K562 (cell line): Measurements from ENCODE around the gene RAPGEF5. TPM values are rescaled to one million over a fixed set of nuclear protein-coding genes. Genes with fewer than 3 reads are reported as not detected.

Source experiments
- ATAC-seq: fragments of 200-7000 bp; cut with Tn5 transposase; 3 replicates; pipeline ENCODE4 v1.9.1; 2020; ENCODE audit warnings: moderate library complexity
- BruUV-seq: library from RNA; stranded (reverse); fragments of 400-500 nt; replicated peaks from 2 replicates; lab custom pipeline; 2021; lab: Mats Ljungman, UMichigan
- CTCF ChIA-PET: fragments of 300-600 bp; formaldehyde crosslinking; extraction: SDS; loops from one replicate; lab custom pipeline; 2021; ENCODE audit warnings: low intra/inter-chr PET ratio; lab: Yijun Ruan, JAX
- POLR2A ChIA-PET: fragments of 300-600, 350-650 bp; sonication (Branson Sonifier 250); formaldehyde crosslinking; extraction: SDS; loops from one replicate; lab custom pipeline; 2021; ENCODE audit warnings: antibody characterized with exemption, inconsistent platforms; lab: Yijun Ruan, JAX
- DNase-seq, 4 experiments: peaks; one replicate each; pipeline versions ENCODE4 v3.0.0 to v3.0.0-alpha.2; 2011 to 2018; ENCODE audit warnings: low spot score in 3 of 4, mixed read lengths in 3 of 4; ENCODE audit errors: extremely low read depth in 1 of 4
- FAIRE-seq: peaks from 2 replicates; lab custom pipeline; 2011; peaks lifted over from hg19 to GRCh38; lab: Jason Lieb, UNC
- H2AFZ ChIP-seq: 2 replicates; pipeline ENCODE4 v1.6.0; 2011; ENCODE audit warnings: low read depth, low read length, control low read depth, inconsistent platforms
- H3K27ac ChIP-seq: fragments of 200-600 bp; 3 replicates; pipeline ENCODE4 v1.8.0; 2011; ENCODE audit warnings: low read depth, mild to moderate bottlenecking, control low read depth, inconsistent platforms, low read length, moderate library complexity, mixed read lengths; ENCODE audit errors: extremely low read depth
- H3K27me3 ChIP-seq, 2 experiments: fragments of 300-600 bp in 1 of 2; 2 replicates in 1 of 2; 3 replicates in 1 of 2; pipeline versions ENCODE4 v1.6.0 to v1.8.0; 2011; ENCODE audit warnings: inconsistent platforms in 2 of 2, low read length in 2 of 2, mild to moderate bottlenecking in 1 of 2, mixed read lengths in 1 of 2, moderate library complexity in 1 of 2; ENCODE audit not compliant: control insufficient read depth in 2 of 2, insufficient read depth in 2 of 2
- H3K36me3 ChIP-seq: fragments of 300-600 bp; 3 replicates; pipeline ENCODE4 v1.8.0; 2011; ENCODE audit warnings: mild to moderate bottlenecking, low read length, inconsistent platforms; ENCODE audit not compliant: control insufficient read depth, insufficient read depth
- H3K4me1 ChIP-seq, 2 experiments: fragments of 200-600 bp in 1 of 2; replicated peaks in 1 of 2; 2 replicates in 1 of 2; 3 replicates in 1 of 2; pipeline versions ENCODE4 v1.5.1 to v1.8.0; 2011; ENCODE audit warnings: inconsistent platforms in 2 of 2, low read length in 2 of 2, mild to moderate bottlenecking in 1 of 2, mixed read lengths in 1 of 2, moderate library complexity in 1 of 2; ENCODE audit not compliant: control insufficient read depth in 2 of 2, insufficient read depth in 2 of 2
- H3K4me2 ChIP-seq: 2 replicates; pipeline ENCODE4 v1.6.1; 2011; ENCODE audit warnings: low read length, control low read depth, inconsistent platforms, mixed read lengths; ENCODE audit not compliant: insufficient read depth
- H3K4me3 ChIP-seq: fragments of 200-600 bp; sonication (generic), shearing (Covaris generic); 2 replicates; pipeline ENCODE4 v1.5.1; 2016; ENCODE audit warnings: control low read depth, inconsistent platforms
- H3K79me2 ChIP-seq: fragments of 200-600 bp; 3 replicates; pipeline ENCODE4 v1.8.0; 2011; ENCODE audit warnings: low read length, inconsistent platforms; ENCODE audit not compliant: control insufficient read depth, insufficient read depth
- H3K9ac ChIP-seq, 2 experiments: 2 replicates each; pipeline versions ENCODE4 v1.6.0 to v1.6.1; 2011; ENCODE audit warnings: low read depth in 2 of 2, low read length in 2 of 2, control low read depth in 1 of 2, inconsistent platforms in 1 of 2, mild to moderate bottlenecking in 1 of 2, mixed read lengths in 1 of 2; ENCODE audit not compliant: insufficient read depth in 1 of 2
- H3K9me1 ChIP-seq: one replicate; pipeline ENCODE4 v1.6.0; 2011; ENCODE audit warnings: inconsistent platforms, mild to moderate bottlenecking, low read length, moderate library complexity; ENCODE audit not compliant: control insufficient read depth, insufficient read depth
- H3K9me3 ChIP-seq: replicated peaks from 2 replicates; pipeline ENCODE4 v1.5.1; 2011; ENCODE audit warnings: low read depth, low read length, inconsistent platforms; ENCODE audit not compliant: control insufficient read depth, insufficient read depth
- H4K20me1 ChIP-seq: replicated peaks from 2 replicates; pipeline ENCODE4 v1.6.1; 2011; ENCODE audit warnings: low read length, inconsistent platforms, mixed read lengths; ENCODE audit not compliant: control insufficient read depth, insufficient read depth
- FOXK1 ChIP-seq: sonication (generic); formaldehyde crosslinking; IDR thresholded peaks from 2 replicates; pipeline ENCODE4 v1.8.0; 2022; ENCODE audit warnings: missing genetic modification reagents, mild to moderate bottlenecking, borderline replicate concordance
- MAFF ChIP-seq: IDR thresholded peaks from 2 replicates; pipeline ENCODE4 v1.6.1; 2012; ENCODE audit warnings: low read length, improper control_type of control experiment
- MTF1 ChIP-seq: fragments of 250-450 bp; sonication (Bioruptor Pico); IDR thresholded peaks from 2 replicates; pipeline ENCODE4 v1.9.0; 2021; ENCODE audit warnings: moderate library complexity, mild to moderate bottlenecking, inconsistent platforms, borderline replicate concordance
- RBM22 ChIP-seq: fragments of 200-400 bp; formaldehyde crosslinking; IDR thresholded peaks from 2 replicates; pipeline ENCODE4 v1.6.1; 2018; ENCODE audit warnings: low read length, low read depth; ENCODE audit not compliant: poor library complexity, severe bottlenecking
- SP1 ChIP-seq: sonication (generic); formaldehyde crosslinking; IDR thresholded peaks from 2 replicates; pipeline ENCODE4 v1.8.1; 2022; ENCODE audit warnings: mild to moderate bottlenecking, missing genetic modification reagents
- TAF1 ChIP-seq: IDR thresholded peaks from 2 replicates; pipeline ENCODE4 v1.6.1; 2011; ENCODE audit warnings: mild to moderate bottlenecking, low read length, moderate library complexity; ENCODE audit not compliant: insufficient read depth, control insufficient read depth, severe bottlenecking; ENCODE audit errors: extremely low read depth
- TCF7L2 ChIP-seq: fragments of 150-350 bp; IDR thresholded peaks from 2 replicates; pipeline ENCODE4 v1.6.1; 2016; ENCODE audit warnings: low read depth, mild to moderate bottlenecking, low read length, moderate library complexity
- WHSC1 ChIP-seq: IDR thresholded peaks from one replicate; pipeline ENCODE4 v1.6.1; 2012; ENCODE audit warnings: low read length, control low read depth, inconsistent platforms
- ZNF384 ChIP-seq: IDR thresholded peaks from 2 replicates; pipeline ENCODE4 v1.6.1; 2012; ENCODE audit warnings: low read depth, low read length, improper control_type of control experiment
- WGBS: fragments of 100-300 bp; shearing (Covaris generic); methylation state at CpG from one replicate; pipeline ENCODE4 v1.1.6; 2016; ENCODE audit warnings: low coverage, mixed read lengths; ENCODE audit not compliant: insufficient coverage; ENCODE audit errors: missing lambda C conversion rate; 5-methylcytosine and 5-hydroxymethylcytosine counted together
- in situ Hi-C: fragments of 300-500 bp; cut with MboI; formaldehyde crosslinking; loops from 4 replicates; pipeline ENCODE4 v1.15.0; 2018; ENCODE audit warnings: inconsistent platforms, mixed read lengths
- intact Hi-C: fragments of 100-400 bp; cut with micrococcal nuclease; formaldehyde crosslinking; loops from 2 replicates; pipeline ENCODE4 v1.14.2; 2022
- polyA plus RNA-seq, 8 experiments: library from polyadenylated mRNA; depleted of rRNA in 4 of 8; stranded (reverse) in 5 of 8; unstranded in 3 of 8; fragments of >200 nt; fragmentation: Nextera tagmentation in 2 of 8; fragmentation: Illumina TruSeq in 1 of 8; extraction: Ambion mirVana in 2 of 8; extraction: Trizol in 1 of 8; gene quantifications; 2 replicates each; pipeline versions ENCODE4 v1.2.1 to v1.2.3, GENCODE V29; 2011 to 2014; ENCODE audit warnings: inconsistent platforms in 1 of 8, missing spikeins in 1 of 8
- total RNA-seq, 7 experiments: library from RNA; depleted of rRNA in 6 of 7; stranded (reverse); fragments of >200 nt in 6 of 7; fragmentation: Illumina TruSeq in 2 of 7; extraction: Trizol in 2 of 7; gene quantifications; 2 replicates each; pipeline versions ENCODE4 v1.2.1 to v1.2.3, GENCODE V29; 2011 to 2021; ENCODE audit warnings: low replicate concordance in 1 of 7
- TF ChIP-seq, protein P1 (sequence below), 2 experiments: fragments of 450-650 bp in 1 of 2; sonication (generic) in 1 of 2; formaldehyde crosslinking; conservative IDR thresholded peaks; 2 replicates each; pipeline versions ENCODE4 v1.4.0 to v1.8.1; 2020 to 2022; ENCODE audit warnings: mild to moderate bottlenecking in 1 of 2, missing genetic modification reagents in 1 of 2
- TF ChIP-seq, protein P2 (sequence below): fragments of 250-450 bp; sonication (Bioruptor Pico); IDR thresholded peaks from 2 replicates; pipeline ENCODE4 v1.5.0; 2021; ENCODE audit warnings: mild to moderate bottlenecking, moderate library complexity

Gene RAPGEF5
- total and polyA plus RNA-seq, 9 of the 15 experiments (the other 6 are each of a cell fraction or from before 2014, with no cell fraction given) = 0.39 to 2.0 (median 1.1) TPM

DNA sequence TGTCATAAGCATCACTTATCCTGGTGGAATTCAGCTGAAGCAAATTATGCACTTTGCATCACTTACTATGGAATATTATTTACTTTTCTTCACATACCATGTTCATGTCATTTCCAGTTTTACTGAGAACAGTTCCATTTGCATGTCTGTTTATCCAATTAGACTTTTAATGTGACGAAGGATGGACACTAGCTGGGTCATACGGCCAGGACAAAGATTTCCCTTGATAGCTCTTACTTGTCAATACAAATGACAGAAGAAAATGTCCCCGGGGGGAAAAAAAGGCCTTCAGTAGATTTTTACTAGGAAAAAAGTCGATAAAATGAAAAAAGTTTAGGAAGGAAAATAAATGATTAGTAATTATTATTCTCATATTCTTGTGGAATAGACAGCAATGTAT is 106.6 kb downstream of the RAPGEF5 start:
- no peak for DNase-seq
- no peak for FAIRE-seq
- in situ Hi-C loops = no loop called here
- intact Hi-C loops = no loop called here
- Histone ChIP-seq H3K79me2 (no peaks in the 10 kb centered on the region), H3K9ac (no peak overlapping the region), H3K4me2 (no peak overlapping the region), H3K27me3 (no peaks in the 10 kb centered on the region), H3K27ac (no peak overlapping the region), H3K36me3 (no peaks in the 10 kb centered on the region), H3K9me3 (no peaks in the 10 kb centered on the region), H2AFZ (no peak overlapping the region), H3K9me1 (no peaks in the 10 kb centered on the region), H3K4me3 (no peak overlapping the region), H4K20me1 (no peaks in the 10 kb centered on the region), H3K4me1 (no peaks in the 10 kb centered on the region)
- WGBS = 36% methylated on average over 4 of the region's 4 CpGs
- no peak for ATAC-seq
- ChIA-PET POLR2A (interaction anchor here (0.7 to 1.2 kb wide), 2 partner anchors 13 to 30 kb away, joined by 3 to 4 read pairs; no protein-coding TSS in a partner anchor), CTCF (no interaction called here)
- BruUV-seq = no TSS peak
- TF ChIP-seq MAFF (no peak), FOXK1 (CRISPR knock-in tag) (no peak), WHSC1 (no peak), ZNF384 (no peak)

DNA sequence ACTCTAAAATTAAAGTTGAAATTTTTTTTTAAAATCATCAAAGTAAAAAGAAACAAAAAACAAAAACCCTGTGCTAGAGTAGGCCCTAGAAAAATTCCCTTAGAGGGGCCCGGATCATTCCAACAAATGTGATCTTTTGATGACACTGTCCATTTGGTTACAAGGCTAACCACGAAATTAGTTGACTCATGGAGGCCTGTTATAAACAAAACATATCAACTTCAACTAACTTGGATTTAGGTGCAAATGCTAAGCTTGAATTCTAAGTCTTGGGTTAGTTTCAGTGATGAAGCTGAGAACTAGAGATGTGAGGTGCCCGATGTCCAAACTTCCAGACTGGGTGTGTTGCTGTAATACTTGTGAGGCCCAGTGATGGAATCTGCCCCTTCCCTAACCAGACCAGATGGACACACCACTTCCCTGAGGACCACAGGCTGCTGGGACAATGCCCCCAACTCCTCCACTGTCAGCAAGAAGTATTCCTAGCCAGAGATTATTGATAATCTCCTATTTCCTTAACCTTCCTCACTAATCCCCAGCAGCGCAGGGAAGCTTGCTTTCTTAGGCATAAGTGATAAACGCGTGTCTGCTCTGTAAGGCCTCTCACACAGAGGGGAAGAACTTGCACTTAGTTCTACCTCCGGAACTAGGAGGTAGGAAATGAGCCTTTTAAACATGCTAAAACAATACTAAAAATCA is 108.7 kb downstream of the RAPGEF5 start:
- Histone ChIP-seq H3K9me1 (no peaks in the 10 kb centered on the region), H3K9me3 (no peaks in the 10 kb centered on the region; the same call in 1 of the 2 replicates), H3K4me3 (no peak overlapping the region), H3K36me3 (no peaks in the 10 kb centered on the region), H3K9ac (no peak overlapping the region), H3K4me2 (no peak overlapping the region), H3K27me3 (no peaks in the 10 kb centered on the region), H3K27ac (no peak overlapping the region), H3K79me2 (no peaks in the 10 kb centered on the region), H2AFZ (no peak overlapping the region), H3K4me1 (no peaks in the 10 kb centered on the region), H4K20me1 (no peaks in the 10 kb centered on the region)
- WGBS = 40% methylated on average over 7 of the region's 7 CpGs
- intact Hi-C loops (no loop called here), in situ Hi-C loops (no loop called here)
- CTCF ChIA-PET = no interaction called here
- FAIRE-seq = peak; percentile 51
- DNase-seq = no peak
- no peak for ATAC-seq
- BruUV-seq = no TSS peak
- POLR2A ChIA-PET = interaction anchor here (0.7 kb wide), 2 partner anchors 1008 to 1195 kb away, joined by 3 read pairs; no protein-coding TSS in a partner anchor
- TF ChIP-seq, protein P1, sequence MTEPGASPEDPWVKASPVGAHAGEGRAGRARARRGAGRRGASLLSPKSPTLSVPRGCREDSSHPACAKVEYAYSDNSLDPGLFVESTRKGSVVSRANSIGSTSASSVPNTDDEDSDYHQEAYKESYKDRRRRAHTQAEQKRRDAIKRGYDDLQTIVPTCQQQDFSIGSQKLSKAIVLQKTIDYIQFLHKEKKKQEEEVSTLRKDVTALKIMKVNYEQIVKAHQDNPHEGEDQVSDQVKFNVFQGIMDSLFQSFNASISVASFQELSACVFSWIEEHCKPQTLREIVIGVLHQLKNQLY (CRISPR knock-in tag; conservative IDR thresholded peaks at IDR 0.05) = no peak
- TF ChIP-seq, protein P2, sequence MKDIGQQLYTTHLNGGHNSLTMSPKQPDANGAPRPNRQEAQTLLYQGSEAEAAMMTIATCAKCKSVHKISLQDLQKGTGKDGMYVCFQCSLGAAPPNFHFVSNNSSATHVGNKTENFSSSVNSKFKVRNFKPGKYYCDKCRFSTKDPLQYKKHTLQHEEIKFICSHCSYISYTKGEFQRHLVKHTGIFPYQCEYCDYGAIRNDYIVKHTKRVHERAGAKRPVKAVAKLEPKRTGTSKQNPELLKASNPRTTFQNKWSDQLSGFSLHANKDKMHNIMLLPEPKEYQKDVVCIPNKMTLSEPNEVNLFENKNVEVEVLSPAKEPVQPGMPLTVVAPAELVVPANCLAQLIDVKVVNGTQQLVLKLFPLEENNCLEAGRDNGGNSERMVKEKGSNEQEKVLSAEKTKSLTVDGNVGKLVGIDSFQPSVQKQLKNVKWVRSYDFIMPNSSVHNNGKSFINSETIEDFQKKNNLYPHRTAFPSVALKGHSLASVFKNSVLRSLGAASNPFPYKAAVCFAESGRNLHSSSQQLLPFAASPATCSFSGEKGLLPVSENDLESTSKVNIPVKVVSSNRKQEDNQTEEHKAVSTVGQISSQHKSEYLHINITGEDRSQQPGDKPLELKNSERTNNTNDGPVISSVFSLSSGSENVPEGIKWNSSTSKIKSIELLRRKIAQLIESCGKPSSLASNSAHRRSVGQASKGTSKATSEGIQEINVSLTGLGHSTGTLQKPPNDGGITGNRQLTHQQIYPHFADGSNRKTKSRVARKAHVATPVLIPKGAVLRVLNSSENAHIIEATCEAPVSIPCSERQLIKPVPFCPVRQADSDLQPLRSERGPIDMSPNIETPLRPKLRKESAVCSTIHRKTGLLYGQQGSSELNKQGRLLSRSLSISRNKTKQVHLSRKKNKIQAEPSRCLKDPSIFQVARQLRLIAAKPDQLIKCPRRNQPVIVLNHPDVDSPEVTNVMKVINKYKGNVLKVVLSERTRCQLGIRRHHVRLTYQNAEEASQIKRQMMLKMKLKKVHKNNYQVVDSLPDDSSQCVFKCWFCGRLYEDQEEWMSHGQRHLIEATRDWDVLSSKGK (CRISPR knock-in tag) = no peak
- no peak for TF ChIP-seq TAF1
- TF ChIP-seq SP1 (CRISPR knock-in tag) = no peak
- no peak for TF ChIP-seq MTF1 (CRISPR knock-in tag)
- no peak for TF ChIP-seq RBM22
- no peak for TF ChIP-seq TCF7L2
